SHP77 (cell line): ENCODE measurements around the gene CELSR2.

ENCODE experiments used
- DNase-seq, 2 experiments: peaks; one replicate each; lab custom pipeline; 2025; lab: John Stamatoyannopoulos, UW

The CELSR2 gene

GRCh38 chr1:109263597-109264378 lies 14.4 kb downstream of the CELSR2 start:
- DNase-seq, result peak; percentile 87 to 89

- no peak for DNase-seq
These were observed 15.0 kb downstream of the CELSR2 start for GRCh38 chr1:109264379-109264755.

- no peak for DNase-seq
These were observed 15.7 kb downstream of the CELSR2 start for GRCh38 chr1:109265016-109265415.

- DNase-seq, result no peak
These were observed 16.5 kb downstream of the CELSR2 start for GRCh38 chr1:109265741-109266330.

GRCh38 chr1:109266965-109267364 lies 17.6 kb downstream of the CELSR2 start:
- no peak for DNase-seq

- no peak for DNase-seq
These were observed 18.5 kb downstream of the CELSR2 start for GRCh38 chr1:109267743-109268300.

GRCh38 chr1:109268431-109269211 lies 19.3 kb downstream of the CELSR2 start:
- no peak for DNase-seq

- no peak for DNase-seq
These were observed 20.1 kb downstream of the CELSR2 start for GRCh38 chr1:109269212-109269980.

- DNase-seq, result no peak
These were observed 20.8 kb downstream of the CELSR2 start for GRCh38 chr1:109269981-109270622.

GRCh38 chr1:109270623-109271317 lies 21.4 kb downstream of the CELSR2 start:
- no peak for DNase-seq

- DNase-seq, result no peak
These were observed 22.1 kb downstream of the CELSR2 start for GRCh38 chr1:109271458-109271857.

GRCh38 chr1:109272021-109272799 lies 22.9 kb downstream of the CELSR2 start:
- DNase-seq, result no peak

GRCh38 chr1:109272831-109273547 lies 23.6 kb downstream of the CELSR2 start:
- DNase-seq, result no peak

GRCh38 chr1:109273570-109274288 lies 24.4 kb downstream of the CELSR2 start:
- no peak for DNase-seq

GRCh38 chr1:109274533-109275476 lies 25.5 kb downstream of the CELSR2 start:
- peak in 1 of 2 experiments; percentile 21 for DNase-seq

GRCh38 chr1:109275706-109276345 lies 26.5 kb downstream of the CELSR2 start:
- no peak for DNase-seq
